ENCODE measurements around the gene PGAM5.

DNA sequence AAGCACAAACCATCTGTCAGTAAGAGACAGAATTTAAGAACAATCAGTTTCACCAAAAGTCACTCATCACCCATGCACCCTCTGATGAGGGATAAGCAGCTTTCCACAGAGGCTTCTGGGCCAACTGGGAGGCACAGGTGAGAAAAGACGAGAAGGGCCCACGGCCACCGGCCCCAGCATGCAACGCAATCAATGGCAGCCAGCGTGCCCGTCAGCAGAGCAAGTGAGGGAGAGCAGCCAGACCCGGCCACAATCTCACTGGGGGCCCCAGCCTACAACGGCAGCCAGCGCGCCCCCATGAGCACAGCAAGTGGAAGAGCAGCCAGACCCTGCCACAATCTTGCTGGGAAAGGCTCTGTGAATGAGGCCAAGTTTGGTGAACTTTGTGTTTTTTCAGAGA is 37.7 kb downstream of the PGAM5 start:
- TF ChIP-seq, protein P1, sequence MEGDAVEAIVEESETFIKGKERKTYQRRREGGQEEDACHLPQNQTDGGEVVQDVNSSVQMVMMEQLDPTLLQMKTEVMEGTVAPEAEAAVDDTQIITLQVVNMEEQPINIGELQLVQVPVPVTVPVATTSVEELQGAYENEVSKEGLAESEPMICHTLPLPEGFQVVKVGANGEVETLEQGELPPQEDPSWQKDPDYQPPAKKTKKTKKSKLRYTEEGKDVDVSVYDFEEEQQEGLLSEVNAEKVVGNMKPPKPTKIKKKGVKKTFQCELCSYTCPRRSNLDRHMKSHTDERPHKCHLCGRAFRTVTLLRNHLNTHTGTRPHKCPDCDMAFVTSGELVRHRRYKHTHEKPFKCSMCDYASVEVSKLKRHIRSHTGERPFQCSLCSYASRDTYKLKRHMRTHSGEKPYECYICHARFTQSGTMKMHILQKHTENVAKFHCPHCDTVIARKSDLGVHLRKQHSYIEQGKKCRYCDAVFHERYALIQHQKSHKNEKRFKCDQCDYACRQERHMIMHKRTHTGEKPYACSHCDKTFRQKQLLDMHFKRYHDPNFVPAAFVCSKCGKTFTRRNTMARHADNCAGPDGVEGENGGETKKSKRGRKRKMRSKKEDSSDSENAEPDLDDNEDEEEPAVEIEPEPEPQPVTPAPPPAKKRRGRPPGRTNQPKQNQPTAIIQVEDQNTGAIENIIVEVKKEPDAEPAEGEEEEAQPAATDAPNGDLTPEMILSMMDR (IDR thresholded peaks at IDR 0.05), result no peak
- TF ChIP-seq ZFX (IDR thresholded peaks at IDR 0.05; ENCODE audit: borderline replicate concordance), result no peak
